Measurements from ENCODE around the gene ATP1A2. TPM values are rescaled to one million over a fixed set of nuclear protein-coding genes. Genes with fewer than 3 reads are reported as not detected.

ATP1A2 gene
- total and polyA plus RNA-seq, 2 of the 8 experiments (the other 6 are each of a cell fraction or from before 2014, with no cell fraction given) = 39.7 to 40.8 TPM

- TF ChIP-seq CHD7 (IDR thresholded peaks at IDR 0.05; ENCODE audit: insufficient replicate concordance, low read length) (no peak), TAF7 (optimal IDR thresholded peaks at IDR 0.05; ENCODE audit: borderline replicate concordance, low read depth, low read length) (no peak), ASH2L (IDR thresholded peaks at IDR 0.05; ENCODE audit: low read length) (no peak), EZH2 (IDR thresholded peaks at IDR 0.05; ENCODE audit: low read depth, low read length, severe bottlenecking) (no peak), ATF3 (IDR thresholded peaks at IDR 0.05; ENCODE audit: insufficient read depth, low read depth, low read length) (no peak), RBBP5 (IDR thresholded peaks at IDR 0.05; ENCODE audit: borderline replicate concordance, low read depth, low read length) (no peak), SP4 (IDR thresholded peaks at IDR 0.05; ENCODE audit: low read length) (no peak), CEBPB (IDR thresholded peaks at IDR 0.05; ENCODE audit: low read depth, low read length) (no peak), MAFK (IDR thresholded peaks at IDR 0.05; ENCODE audit: low read depth, low read length) (no peak), TAF1 (IDR thresholded peaks at IDR 0.05; ENCODE audit: low read depth, low read length) (no peak), NRF1 (IDR thresholded peaks at IDR 0.05; ENCODE audit: low read depth, low read length) (no peak), MAX (IDR thresholded peaks at IDR 0.05) (no peak)
Observed at GRCh38 chr1:160128636-160129035, 13.1 kb downstream of the ATP1A2 start (continued).
